ENCODE measurements around the gene PHF2.

Gene PHF2

GRCh38 chr9:93634311-93635185 is 58.2 kb downstream of the PHF2 start:
- no peak for DNase-seq

DNA sequence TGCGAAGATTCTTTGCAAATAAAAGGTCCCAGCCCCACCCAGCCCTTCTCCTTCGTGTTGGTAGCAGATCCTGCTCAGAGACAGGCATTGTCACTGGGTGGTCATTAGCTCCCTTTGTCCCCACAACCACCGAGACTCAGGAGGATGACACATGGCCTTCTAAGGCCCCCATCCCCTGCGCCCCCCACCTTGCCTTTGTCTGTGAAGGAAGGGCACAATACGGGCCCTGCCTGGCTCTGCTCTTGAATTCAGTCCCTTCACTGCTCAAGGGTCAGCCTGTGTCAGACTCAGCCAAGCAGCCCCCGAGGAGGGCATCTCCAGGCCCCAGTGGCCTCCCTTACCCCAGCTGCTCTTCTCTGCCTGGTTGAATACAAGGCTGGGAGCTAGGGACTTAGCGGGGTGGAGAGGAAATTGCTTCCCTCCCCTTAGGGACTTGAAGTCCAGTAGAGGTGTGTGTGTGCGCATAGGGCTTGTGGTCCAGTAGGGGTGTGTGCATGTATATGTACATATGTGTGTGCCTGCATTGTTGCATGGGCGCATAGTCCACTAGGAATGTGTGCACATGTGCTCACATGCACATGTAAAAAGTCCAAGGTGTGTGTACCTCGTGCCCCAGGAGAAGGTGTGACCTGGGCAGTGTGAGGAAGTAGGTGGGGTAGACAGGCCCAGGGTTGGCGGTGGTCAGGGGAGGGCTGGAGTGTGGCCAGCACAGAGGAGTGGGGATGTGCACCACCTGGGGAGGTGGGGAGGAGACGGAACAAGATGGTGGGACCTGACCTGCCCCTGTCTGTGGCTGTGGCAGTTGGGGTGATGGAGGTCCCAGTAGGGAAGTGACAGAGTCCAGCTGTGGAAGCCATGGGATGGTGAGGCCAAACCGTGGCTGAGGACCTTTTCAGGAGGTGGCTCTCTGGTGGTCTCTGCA is 59.1 kb downstream of the PHF2 start:
- DNase-seq: no peak

DNA sequence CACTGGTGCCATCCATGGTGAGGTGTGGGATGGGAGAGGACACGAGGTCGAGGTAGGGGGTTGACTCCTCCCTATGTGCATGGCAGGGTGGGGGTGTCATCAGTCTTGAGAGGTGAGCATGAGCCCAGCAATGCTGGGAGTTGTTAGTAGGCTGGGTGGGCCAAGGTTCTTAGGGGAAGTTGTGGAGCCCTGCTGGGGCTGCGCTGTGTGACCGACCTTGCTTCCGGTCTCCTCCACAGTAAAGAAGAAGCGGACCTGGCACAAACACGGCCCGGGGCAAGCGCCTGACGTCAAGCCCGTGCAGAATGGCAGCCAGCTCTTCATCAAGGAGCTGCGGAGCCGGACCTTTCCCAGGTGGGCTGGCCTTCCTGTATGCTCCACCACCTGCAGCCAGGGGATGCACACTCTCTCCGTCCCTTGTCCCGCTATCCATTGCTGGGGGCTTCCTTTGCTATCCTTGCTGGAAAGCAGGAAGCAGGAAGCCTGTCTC is 59.8 kb downstream of the PHF2 start:
- no peak for DNase-seq

DNA sequence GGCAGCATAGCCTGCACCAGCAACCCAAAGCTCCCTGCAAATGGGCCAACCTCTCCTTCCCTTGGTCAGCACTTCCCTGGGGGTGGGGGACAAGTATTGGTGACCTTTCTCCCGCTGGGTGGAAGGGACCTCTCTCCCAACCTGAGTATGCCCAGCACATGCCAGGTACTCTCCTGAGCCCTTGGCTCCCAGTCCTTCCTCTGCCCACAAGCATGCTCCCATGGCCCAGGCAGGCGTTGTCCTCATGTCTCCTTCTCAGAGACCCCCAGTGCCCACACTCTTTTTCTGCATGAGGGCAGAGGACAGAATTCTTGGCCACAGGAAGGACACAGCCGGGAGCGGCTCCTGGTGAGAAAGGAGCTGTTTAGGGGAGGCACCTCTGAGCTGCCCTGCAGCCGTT is 60.3 kb downstream of the PHF2 start:
- no peak for DNase-seq

GRCh38 chr9:93637886-93638285 is 61.5 kb downstream of the PHF2 start:
- no peak for DNase-seq

GRCh38 chr9:93640027-93640426 is 63.6 kb downstream of the PHF2 start:
- DNase-seq: no peak

DNA sequence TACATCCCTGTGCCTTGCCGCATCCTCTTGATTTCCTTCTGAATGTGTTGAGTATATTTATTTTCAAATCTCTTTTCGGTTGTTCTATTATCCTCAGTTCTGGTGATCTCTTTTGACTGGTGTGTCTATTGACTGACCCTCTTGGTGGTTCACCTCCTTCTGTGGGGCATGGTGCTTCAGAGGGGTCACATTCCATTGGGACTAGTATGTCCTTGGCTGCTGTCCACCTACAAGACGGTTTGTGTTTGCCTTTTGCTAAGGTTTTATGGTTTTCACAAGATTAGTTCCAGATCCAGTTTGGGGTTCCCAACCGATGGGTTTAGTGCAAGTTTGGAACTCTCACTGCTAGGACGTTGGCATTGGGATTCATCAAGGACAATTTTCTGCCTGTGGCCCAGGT is 66.6 kb downstream of the PHF2 start:
- DNase-seq: no peak

GRCh38 chr9:93644397-93645088 is 68.2 kb downstream of the PHF2 start:
- DNase-seq: no peak

DNA sequence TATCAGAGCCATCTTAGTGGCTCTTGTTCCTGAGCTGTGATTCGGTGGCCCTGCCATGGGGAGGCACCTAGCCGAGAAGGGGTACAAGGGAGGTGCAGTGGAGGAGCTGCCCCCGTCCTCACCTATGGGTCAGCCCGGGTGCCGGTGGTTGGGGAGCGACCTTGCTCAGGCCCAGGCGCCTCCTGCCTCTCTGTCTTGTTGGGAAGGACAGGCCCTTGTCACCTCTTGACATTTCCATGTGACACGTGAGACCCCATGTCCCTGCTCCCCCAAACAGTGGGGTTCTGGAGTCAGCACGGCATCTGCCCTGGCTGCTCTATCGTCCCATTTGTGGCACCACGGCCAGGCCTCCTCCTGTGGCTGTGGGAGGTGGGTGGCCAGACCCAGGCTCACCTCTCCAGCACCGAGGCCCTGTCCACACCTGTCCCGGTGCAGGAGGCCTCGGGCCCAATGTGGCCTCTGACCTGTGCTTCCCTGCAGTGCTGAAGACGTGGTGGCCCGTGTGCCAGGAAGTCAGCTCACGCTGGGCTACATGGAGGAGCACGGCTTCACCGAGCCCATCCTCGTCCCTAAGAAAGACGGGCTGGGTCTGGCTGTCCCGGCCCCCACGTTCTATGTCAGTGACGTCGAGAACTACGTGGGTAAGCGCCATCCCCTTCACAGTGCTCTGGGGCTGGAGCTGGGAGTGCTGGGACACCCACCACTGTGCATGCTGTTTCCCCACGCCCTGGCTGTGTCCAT is 68.9 kb downstream of the PHF2 start:
- no peak for DNase-seq

- DNase-seq: no peak
These were observed 69.7 kb downstream of the PHF2 start for GRCh38 chr9:93645921-93646639.

GRCh38 chr9:93646640-93647178 is 70.3 kb downstream of the PHF2 start:
- no peak for DNase-seq

DNA sequence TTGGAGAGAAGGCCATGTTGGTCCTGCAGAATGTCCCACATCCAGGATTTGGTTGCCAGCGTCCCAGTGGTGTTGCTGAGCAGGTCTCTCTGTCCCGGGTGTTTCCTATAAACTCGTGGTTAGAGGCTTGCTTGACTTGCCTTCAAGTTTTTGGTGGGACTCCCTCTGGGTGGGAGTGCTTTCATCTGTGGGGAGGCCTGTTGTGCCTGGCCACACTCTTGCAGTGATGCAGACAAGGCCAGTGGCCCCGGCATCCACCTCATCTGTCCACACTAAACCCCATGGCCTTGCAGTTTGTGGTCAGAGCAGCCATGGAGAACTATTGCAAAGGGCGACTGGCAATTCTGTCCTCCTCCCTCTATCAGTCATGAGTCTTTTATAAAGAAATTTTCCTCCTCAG is 71.8 kb downstream of the PHF2 start:
- no peak for DNase-seq

DNA sequence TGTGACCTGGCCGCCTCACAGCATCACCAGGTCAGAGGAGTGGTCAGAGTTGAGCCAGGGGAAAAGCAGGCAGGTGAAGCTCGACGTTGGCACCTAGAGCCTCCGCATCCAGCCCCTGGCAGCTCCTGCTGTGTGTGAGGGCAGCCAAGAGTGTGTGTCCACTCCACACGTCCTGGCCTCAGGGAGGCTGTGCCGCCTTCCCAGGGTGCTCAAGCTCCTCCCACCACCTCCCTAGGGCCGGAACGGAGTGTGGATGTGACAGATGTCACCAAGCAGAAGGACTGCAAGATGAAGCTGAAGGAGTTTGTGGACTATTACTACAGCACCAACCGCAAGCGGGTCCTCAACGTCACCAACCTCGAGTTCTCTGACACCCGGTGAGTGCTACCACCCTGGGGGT is 72.5 kb downstream of the PHF2 start:
- DNase-seq: no peak

- DNase-seq: no peak
These were observed 73.4 kb downstream of the PHF2 start for GRCh38 chr9:93649610-93650261.

- DNase-seq: no peak
These were observed 74.1 kb downstream of the PHF2 start for GRCh38 chr9:93650448-93650847.

DNA sequence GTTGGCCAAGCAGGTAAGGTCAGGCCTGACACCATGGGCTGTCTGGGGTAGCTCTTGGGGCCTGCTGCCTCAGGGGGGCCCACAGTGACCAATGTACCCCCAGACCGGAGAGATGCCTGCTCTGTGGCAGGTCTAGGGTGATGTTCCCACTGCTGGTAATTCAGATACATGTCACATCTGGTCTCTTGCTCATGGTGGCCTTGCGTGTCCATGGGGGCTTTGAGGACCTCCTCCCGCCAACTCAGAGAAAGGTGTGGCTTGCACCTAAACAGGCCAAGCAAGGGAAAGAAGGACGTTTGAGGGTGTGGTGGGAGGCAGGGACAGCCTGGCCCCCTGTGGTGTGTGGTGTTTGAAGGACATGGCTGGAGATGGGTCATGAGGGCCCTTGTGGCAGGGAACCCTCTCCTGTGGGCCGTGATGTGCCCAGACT is 75.2 kb downstream of the PHF2 start:
- DNase-seq: no peak

- no peak for DNase-seq
These were observed 76.5 kb downstream of the PHF2 start for GRCh38 chr9:93652604-93653592.

DNA sequence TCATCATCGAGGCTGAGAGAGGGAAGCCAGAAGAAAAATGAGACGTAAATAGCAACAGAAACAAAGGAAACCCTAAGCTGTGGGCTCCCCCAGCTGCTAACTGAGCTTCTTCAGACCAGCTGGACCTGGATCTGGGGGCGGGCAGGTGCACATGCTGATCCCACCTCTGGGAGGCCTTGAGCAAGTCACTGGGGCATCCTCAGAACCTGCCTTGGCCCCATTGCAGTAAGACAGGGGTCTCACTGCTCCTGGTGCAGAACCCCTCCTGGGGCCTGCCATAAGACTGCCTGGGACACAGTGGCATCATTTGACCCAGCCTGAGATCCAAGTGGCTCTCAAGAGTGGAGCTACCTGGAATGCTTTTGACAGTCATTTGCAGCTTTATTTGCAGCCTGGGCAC is 77.4 kb downstream of the PHF2 start:
- DNase-seq: no peak

- DNase-seq: no peak
These were observed 78.1 kb downstream of the PHF2 start for GRCh38 chr9:93654351-93654961.

Measured in NCI-H187 (cell line).